Ishikawa (cell line): ENCODE data around the gene CDC42EP4.

Experiments used
- CEBPB ChIP-seq: IDR thresholded peaks from 2 replicates; pipeline ENCODE4 v1.6.1; 2012
- CREB1 ChIP-seq: IDR thresholded peaks from 2 replicates; pipeline ENCODE4 v1.6.1; 2012; ENCODE audit warnings: low read depth
- EGR1 ChIP-seq: IDR thresholded peaks from 2 replicates; pipeline ENCODE4 v1.6.1; 2012
- EP300 ChIP-seq: IDR thresholded peaks from 2 replicates; pipeline ENCODE4 v1.6.1; 2012; ENCODE audit warnings: borderline replicate concordance
- FOXM1 ChIP-seq: IDR thresholded peaks from 2 replicates; pipeline ENCODE4 v1.6.1; 2012; ENCODE audit warnings: low read depth, borderline replicate concordance
- NFIC ChIP-seq: IDR thresholded peaks from 2 replicates; pipeline ENCODE4 v1.6.1; 2012
- RAD21 ChIP-seq: IDR thresholded peaks from 2 replicates; pipeline ENCODE4 v1.6.1; 2012; ENCODE audit warnings: low read depth
- TAF1 ChIP-seq: IDR thresholded peaks from 2 replicates; pipeline ENCODE4 v1.6.1; 2012; ENCODE audit warnings: low read depth, mild to moderate bottlenecking
- TCF12 ChIP-seq: IDR thresholded peaks from 2 replicates; pipeline ENCODE4 v1.6.1; 2012; ENCODE audit warnings: low read depth
- TEAD4 ChIP-seq: IDR thresholded peaks from 2 replicates; pipeline ENCODE4 v1.6.1; 2012
- YY1 ChIP-seq: IDR thresholded peaks from 2 replicates; pipeline ENCODE4 v1.6.1; 2012; ENCODE audit warnings: low read depth
- ZBTB7A ChIP-seq: IDR thresholded peaks from 2 replicates; pipeline ENCODE4 v1.6.1; 2012; ENCODE audit warnings: low read depth
- TF ChIP-seq, protein P1 (sequence below): IDR thresholded peaks from 2 replicates; pipeline ENCODE4 v1.6.1; 2012
- TF ChIP-seq, protein P2 (sequence below): IDR thresholded peaks from 2 replicates; pipeline ENCODE4 v1.6.1; 2012; ENCODE audit warnings: low read depth, mild to moderate bottlenecking
- TF ChIP-seq, protein P3 (sequence below): IDR thresholded peaks from 2 replicates; pipeline ENCODE4 v1.6.1; 2012

The CDC42EP4 gene

DNA sequence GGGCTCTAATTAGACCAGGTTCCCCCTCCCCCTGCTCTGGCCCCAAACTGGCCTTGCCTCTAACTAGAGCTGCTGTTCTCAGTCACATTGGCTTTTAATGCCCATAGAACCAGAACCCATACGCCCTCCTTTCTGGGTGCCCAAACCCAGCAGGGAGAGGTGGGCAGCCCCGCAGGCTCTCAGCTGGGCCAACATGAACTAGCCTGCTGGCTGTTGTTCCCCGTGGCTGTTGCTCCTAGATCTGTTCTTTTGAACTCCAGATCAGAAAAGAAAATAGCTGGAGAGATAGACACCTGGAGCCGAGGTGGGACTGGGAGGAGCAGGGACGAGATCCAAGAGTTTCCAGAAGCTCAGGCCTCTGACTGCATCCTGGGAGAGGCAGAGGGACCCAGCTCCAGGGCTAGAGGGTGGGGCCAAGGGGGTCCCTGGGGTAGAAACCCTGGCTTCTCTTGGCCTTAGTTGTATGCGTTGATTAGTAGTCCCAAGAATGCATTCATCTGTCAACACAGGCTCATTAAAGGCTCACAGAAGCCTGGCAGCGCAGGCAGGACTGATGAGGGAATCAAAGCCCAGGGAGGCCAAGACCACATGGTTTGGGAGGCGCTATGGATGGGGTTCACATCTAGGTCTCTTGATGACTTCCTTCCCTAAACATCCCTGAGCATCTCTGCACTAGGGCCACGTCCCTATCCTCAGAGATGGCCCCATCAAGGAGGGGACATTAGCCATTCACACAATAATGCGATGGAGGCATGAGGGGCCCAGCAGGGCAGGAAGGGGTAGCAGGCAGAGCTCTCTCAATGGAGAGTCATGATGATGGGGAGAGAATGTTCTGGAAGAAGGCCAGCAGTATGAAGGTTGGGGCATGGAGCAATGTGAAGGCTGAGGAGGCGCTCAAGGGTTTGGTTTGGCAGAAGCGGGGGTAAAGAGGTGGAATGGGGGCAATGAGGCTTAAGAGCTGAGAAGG, 48.8 kb downstream of the CDC42EP4 start:
- TF ChIP-seq FOXM1 (no peak), YY1 (no peak), EP300 (no peak), NFIC (no peak), CREB1 (no peak), TEAD4 (no peak), TCF12 (no peak), ZBTB7A (no peak), TAF1 (no peak), RAD21 (no peak), CEBPB (no peak), EGR1 (no peak)
- TF ChIP-seq, protein P1, sequence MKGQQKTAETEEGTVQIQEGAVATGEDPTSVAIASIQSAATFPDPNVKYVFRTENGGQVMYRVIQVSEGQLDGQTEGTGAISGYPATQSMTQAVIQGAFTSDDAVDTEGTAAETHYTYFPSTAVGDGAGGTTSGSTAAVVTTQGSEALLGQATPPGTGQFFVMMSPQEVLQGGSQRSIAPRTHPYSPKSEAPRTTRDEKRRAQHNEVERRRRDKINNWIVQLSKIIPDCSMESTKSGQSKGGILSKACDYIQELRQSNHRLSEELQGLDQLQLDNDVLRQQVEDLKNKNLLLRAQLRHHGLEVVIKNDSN, result no peak
- TF ChIP-seq, protein P2, sequence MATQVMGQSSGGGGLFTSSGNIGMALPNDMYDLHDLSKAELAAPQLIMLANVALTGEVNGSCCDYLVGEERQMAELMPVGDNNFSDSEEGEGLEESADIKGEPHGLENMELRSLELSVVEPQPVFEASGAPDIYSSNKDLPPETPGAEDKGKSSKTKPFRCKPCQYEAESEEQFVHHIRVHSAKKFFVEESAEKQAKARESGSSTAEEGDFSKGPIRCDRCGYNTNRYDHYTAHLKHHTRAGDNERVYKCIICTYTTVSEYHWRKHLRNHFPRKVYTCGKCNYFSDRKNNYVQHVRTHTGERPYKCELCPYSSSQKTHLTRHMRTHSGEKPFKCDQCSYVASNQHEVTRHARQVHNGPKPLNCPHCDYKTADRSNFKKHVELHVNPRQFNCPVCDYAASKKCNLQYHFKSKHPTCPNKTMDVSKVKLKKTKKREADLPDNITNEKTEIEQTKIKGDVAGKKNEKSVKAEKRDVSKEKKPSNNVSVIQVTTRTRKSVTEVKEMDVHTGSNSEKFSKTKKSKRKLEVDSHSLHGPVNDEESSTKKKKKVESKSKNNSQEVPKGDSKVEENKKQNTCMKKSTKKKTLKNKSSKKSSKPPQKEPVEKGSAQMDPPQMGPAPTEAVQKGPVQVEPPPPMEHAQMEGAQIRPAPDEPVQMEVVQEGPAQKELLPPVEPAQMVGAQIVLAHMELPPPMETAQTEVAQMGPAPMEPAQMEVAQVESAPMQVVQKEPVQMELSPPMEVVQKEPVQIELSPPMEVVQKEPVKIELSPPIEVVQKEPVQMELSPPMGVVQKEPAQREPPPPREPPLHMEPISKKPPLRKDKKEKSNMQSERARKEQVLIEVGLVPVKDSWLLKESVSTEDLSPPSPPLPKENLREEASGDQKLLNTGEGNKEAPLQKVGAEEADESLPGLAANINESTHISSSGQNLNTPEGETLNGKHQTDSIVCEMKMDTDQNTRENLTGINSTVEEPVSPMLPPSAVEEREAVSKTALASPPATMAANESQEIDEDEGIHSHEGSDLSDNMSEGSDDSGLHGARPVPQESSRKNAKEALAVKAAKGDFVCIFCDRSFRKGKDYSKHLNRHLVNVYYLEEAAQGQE, result no peak
- TF ChIP-seq, protein P3, sequence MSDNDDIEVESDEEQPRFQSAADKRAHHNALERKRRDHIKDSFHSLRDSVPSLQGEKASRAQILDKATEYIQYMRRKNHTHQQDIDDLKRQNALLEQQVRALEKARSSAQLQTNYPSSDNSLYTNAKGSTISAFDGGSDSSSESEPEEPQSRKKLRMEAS, result no peak

DNA sequence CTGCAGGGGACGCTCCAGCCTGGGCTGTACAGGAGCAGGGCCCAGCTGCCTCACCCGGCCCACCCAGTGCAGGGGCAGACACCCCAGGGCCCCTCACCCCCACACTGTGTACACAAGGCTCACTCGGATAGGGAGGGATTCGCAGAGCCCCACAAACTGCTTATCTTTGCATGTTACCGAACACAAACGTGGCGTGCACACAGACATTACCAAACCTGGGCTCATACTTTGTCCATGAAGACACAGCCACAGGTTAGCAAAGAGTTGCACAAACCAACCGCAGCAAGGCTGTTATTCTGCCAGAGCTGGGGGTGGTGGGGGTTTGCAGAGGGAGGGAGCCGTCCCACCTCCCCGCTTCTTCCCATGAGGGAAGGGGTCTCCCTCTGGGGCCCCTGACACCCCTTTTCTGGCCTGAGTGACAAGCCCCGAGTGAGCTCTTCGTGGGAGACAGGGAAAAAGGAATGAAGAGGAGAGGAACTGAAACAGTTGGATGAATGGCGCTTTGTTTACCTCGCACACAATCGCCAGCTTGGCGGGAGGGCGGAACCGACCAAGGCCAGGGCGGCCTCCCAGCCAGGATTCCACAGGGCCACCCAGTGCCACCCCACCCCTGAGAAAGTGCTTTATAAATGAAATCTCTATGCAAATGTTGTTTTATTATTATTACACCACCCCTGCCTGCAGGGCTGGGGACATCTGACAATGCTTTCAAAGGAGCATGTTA, 49.7 kb downstream of the CDC42EP4 start:
- TF ChIP-seq ZBTB7A, result no peak
- TF ChIP-seq, protein P3, result 0 out of 2 replicates have a peak, but pooled peaks have one; percentile 36

DNA sequence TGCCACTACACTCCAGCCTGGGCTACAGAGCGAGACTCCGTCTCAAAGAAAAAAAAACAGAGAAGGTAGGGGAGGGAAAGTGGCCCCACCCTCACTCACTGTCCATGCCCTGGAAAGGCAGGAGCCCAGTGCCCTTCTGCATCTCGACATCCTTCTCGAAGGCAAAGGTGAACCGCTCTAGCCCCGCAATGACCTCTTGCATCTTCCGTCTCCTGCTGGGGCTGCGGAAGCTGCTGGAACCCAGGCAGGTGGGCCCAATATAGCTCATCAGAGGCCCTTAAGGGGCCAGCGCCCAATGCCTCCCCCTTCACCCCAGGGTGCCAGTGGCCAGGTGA, 50.2 kb downstream of the CDC42EP4 start, which contains the start of gene CPSF4L:
Gene CPSF4L, minus strand, starts transcription at position 264 of the 335 bp plus-strand sequence. Its CDS starts 62 bp downstream, at position 202.
- TF ChIP-seq TCF12, result no peak
- TF ChIP-seq RAD21, result no peak
- TF ChIP-seq, protein P3, result no peak
- no peak for TF ChIP-seq EP300
- TF ChIP-seq FOXM1, result no peak
- TF ChIP-seq, protein P2, result no peak
- TF ChIP-seq NFIC, result no peak
- TF ChIP-seq TEAD4, result no peak
- no peak for TF ChIP-seq ZBTB7A
- no peak for TF ChIP-seq YY1
- no peak for TF ChIP-seq EGR1
- TF ChIP-seq CEBPB, result no peak
- TF ChIP-seq, protein P1, result no peak

DNA sequence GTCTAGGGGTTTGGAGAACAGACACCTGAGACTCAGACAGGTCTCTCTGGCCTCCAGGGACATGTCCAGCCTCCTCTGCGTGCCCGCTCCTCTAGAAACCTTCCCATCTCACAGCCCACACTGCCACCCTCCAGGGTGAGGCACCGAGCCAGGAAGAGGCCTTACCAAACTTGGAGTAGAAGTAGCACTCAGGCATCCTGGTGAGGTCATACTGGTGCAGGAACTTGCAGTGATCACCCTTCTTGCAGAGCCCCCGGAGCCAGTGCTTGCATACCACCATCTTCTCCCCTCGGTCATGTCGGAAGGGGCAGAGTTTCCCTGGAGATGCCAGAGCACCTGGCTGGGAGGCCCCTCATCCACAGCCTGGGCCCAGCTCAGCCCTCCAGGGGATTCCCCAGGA, 54.3 kb downstream of the CDC42EP4 start:
- TF ChIP-seq TAF1 (no peak), NFIC (no peak), TEAD4 (no peak), EGR1 (no peak), CREB1 (no peak), CEBPB (no peak), EP300 (no peak), TCF12 (no peak), YY1 (no peak), FOXM1 (no peak), RAD21 (no peak), ZBTB7A (no peak)
- TF ChIP-seq, protein P1, result no peak
- TF ChIP-seq, protein P2, result no peak
- TF ChIP-seq, protein P3, result no peak
